ENCODE data around the gene ZNF662.

ZNF662 gene

GRCh38 chr3:42891042-42891441, 14.9 kb upstream of the ZNF662 start:
- no peak for DNase-seq

GRCh38 chr3:42892169-42892568, 13.8 kb upstream of the ZNF662 start:
- DNase-seq, result no peak

GRCh38 chr3:42892807-42893206, 13.1 kb upstream of the ZNF662 start:
- DNase-seq, result no peak

- DNase-seq, result no peak
Measured at GRCh38 chr3:42894698-42895579, 11.0 kb upstream of the ZNF662 start.

GRCh38 chr3:42895580-42895868, 10.4 kb upstream of the ZNF662 start:
- DNase-seq, result no peak

- DNase-seq, result no peak
Measured at GRCh38 chr3:42898896-42899675, 6.9 kb upstream of the ZNF662 start.

- DNase-seq, result no peak
Measured at GRCh38 chr3:42900226-42901072, 5.5 kb upstream of the ZNF662 start.

GRCh38 chr3:42901073-42901415, 4.9 kb upstream of the ZNF662 start:
- no peak for DNase-seq

GRCh38 chr3:42902257-42902656, 3.7 kb upstream of the ZNF662 start:
- DNase-seq, result no peak

GRCh38 chr3:42904076-42904475, 1.9 kb upstream of the ZNF662 start:
- no peak for DNase-seq

GRCh38 chr3:42905740-42906069, 237 bp upstream of the ZNF662 start:
- DNase-seq, result no peak

- DNase-seq, result no peak
Measured at GRCh38 chr3:42906848-42907183, 874 bp downstream of the ZNF662 start.

- no peak for DNase-seq
Measured at GRCh38 chr3:42908675-42909074, 2.7 kb downstream of the ZNF662 start.

GRCh38 chr3:42911551-42911950, 5.6 kb downstream of the ZNF662 start:
- DNase-seq, result no peak

GRCh38 chr3:42914771-42915515, 9.0 kb downstream of the ZNF662 start:
- DNase-seq, result no peak

GRCh38 chr3:42923606-42924005, 17.7 kb downstream of the ZNF662 start:
- DNase-seq, result no peak

GRCh38 chr3:42926310-42926709, 20.4 kb downstream of the ZNF662 start:
- DNase-seq, result no peak

- DNase-seq, result no peak
Measured at GRCh38 chr3:42934111-42934510, 28.2 kb downstream of the ZNF662 start.

- DNase-seq, result no peak
Measured at GRCh38 chr3:42934910-42935309, 29.0 kb downstream of the ZNF662 start.

- DNase-seq, result no peak
Measured at GRCh38 chr3:42935472-42935871, 29.5 kb downstream of the ZNF662 start.

- DNase-seq, result no peak
Measured at GRCh38 chr3:42936157-42936981, 30.4 kb downstream of the ZNF662 start.

GRCh38 chr3:42937334-42937733, 31.4 kb downstream of the ZNF662 start:
- DNase-seq, result no peak
